Colon (tissue), 2 donors: ENCODE data around the gene IQGAP2.
A peak's percentile ranks its signal among the peaks of the same experiment; 100 is the strongest.
"Not testable (repeated sequence)": the region's sequence is repeated elsewhere in the genome, so short reads cannot be mapped to it uniquely, and the experiment has no call there.

ENCODE experiments used
- FAIRE-seq: peaks from 2 replicates; lab custom pipeline; 2012; peaks lifted over from hg19 to GRCh38; lab: Jason Lieb, UNC
- donor health status: control.
- donor health status: control.

The IQGAP2 gene

GRCh38 chr5:76500633-76501393 lies 97.7 kb downstream of the IQGAP2 start:
- no peak for FAIRE-seq

DNA sequence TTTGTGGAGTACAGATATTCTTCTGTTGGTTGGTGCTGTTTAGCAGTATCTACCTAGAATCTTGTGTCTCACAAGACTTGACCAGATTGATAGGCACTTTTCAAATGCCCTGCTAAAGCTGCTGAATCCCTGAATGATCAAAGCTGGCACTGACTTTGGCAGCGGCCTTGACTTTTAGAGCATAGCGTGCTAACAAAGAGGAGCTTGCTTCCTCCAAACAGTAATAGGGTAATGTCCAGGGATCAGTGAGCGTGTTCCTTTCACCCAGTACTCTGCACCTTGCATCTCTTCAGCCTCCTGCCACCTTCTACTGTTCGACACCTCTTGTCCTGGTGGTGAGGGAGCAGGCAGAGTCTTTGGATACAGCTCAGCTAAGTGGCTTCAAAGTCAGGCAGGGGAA lies 100.8 kb downstream of the IQGAP2 start:
- FAIRE-seq: no peak

GRCh38 chr5:76504901-76505564 lies 101.9 kb downstream of the IQGAP2 start:
- FAIRE-seq: no peak

DNA sequence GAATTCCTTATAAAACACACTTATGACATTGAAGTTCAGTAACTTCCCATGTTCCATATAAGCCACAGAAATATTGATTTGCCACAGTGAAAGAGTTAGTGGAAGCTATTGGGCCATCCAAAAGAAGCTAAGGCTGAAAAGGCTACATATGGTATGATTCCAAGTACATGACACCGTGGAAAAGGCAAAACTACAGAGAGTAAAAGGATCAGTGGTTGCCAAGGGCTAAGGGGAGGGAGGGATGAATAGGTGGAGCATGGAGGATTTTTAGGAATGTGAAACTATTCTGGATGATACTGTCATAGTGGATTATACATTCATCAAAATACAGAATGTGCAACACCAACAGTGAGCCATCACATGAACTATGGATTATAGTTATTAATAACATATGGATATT lies 110.4 kb downstream of the IQGAP2 start:
- no peak for FAIRE-seq

- FAIRE-seq: no peak
Measured at GRCh38 chr5:76514292-76514691, 111.2 kb downstream of the IQGAP2 start.

DNA sequence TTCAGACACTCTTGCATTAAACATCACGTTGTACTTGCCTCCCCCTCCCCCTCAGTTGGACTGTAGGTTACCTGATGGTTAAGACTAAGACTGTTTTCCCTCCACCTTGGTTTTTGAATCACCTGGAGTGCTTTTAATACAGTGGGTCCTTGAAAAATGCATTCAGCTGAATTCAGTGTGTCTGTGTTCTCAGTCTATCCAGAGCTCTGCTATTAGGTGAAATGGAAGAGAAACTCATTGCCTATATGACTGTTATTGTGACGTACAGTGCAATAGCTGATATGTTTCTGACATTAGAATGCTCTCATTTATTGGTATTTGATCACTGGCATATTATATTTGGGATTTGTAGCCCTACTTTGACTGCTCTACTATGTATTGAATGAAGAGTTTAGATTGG lies 111.6 kb downstream of the IQGAP2 start:
- FAIRE-seq: no peak

DNA sequence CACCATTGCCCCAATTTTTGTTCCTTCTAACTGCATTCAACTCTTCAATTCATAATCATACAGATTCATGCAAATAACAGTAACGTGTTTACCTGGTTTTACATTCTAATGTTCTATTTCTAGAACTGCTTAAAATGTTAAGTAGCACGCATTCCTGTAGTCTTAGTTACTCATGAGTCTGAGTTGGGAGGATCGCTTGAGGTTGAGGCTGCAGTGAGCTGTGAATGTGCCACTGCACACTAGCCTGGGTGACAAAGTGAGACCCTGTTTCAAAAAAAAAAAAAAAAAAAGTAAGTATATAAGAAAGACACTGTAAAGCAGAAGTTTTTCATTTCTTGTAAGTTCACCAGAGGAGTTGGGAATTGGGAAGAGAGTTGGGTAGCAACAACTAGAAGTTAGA lies 114.2 kb downstream of the IQGAP2 start:
- no peak for FAIRE-seq

- FAIRE-seq: not testable (repeated sequence)
Measured at GRCh38 chr5:76518246-76518645, 115.2 kb downstream of the IQGAP2 start.

- FAIRE-seq: no peak
Measured at GRCh38 chr5:76521240-76521758, 118.2 kb downstream of the IQGAP2 start.

DNA sequence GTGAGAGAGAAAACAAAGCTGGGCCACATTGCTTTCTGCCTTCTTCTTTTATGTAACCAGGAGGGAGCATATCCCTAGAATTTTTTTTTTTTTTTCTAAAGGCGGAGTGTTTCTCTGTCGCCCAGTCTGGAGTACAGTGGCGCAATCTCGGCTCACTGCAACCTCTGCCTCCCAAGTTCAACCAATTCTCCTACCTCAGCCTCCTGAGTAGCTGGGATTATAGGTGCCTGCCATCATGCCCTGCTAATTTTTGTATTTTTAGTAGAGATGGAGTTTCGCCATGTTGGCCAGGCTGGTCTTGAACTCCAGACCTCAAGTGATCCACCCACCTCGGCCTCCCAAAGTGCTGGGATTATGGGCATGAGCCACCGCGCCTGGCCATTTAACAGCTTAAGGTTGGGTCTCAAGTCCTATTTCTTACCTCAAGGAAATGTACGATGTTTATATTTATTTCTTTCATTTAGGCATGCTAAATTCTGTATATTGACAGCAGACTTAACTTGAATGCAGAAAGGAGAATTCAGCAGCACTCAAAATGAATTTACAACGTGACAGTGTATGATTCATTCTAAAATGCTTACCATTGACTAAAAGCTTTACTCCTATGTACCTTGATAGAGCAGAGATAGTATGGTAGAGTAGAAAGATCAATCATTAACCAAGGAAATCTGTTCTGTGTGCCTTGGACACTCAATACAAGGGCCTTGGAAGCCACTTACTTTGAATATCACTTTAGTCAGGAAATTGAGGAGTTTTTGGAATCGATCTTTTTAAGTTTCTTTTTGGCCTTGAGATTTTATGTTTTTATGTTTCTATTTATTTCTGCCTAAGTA lies 119.2 kb downstream of the IQGAP2 start:
- FAIRE-seq: peak; percentile 51

- no peak for FAIRE-seq
Measured at GRCh38 chr5:76524101-76524835, 121.2 kb downstream of the IQGAP2 start.

DNA sequence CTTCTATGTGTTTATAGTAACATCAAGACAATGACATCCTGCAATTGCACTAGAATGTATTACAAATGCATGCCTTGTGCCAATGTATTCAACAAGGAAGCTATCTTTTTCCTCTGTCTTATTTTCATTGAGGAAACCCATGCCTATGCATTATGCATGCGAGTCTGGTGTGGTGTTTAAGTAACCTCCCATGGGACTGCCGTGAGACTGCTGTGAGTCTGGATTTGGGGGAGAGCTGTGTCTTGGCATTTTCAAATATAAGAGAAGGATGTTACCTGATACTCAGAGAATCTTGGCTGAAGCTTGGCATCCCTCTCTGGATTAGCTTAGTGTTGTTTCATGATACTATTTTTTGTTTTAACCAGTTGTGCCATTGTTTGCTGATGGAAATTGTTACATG lies 121.8 kb downstream of the IQGAP2 start:
- FAIRE-seq: no peak

DNA sequence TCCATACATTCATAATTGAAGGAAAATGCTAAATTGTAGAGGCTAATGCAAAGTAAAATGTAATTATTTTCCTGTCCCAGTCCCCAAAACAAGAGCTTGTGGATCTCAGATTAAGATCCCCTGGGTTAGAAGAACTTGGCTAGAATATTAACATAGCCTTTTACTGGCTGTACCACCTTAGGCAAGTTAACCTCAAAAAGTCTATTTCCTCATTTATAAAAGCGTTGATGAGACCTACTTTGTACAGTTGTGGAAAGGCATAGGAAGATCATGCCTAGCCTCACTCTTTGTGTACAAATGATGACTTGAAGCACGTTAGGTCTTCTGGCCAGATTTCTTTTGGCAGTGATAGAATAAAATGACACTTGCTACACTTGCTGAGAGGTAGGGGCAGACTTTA lies 122.9 kb downstream of the IQGAP2 start:
- no peak for FAIRE-seq

- no peak for FAIRE-seq
Measured at GRCh38 chr5:76526950-76527583, 124.0 kb downstream of the IQGAP2 start.

DNA sequence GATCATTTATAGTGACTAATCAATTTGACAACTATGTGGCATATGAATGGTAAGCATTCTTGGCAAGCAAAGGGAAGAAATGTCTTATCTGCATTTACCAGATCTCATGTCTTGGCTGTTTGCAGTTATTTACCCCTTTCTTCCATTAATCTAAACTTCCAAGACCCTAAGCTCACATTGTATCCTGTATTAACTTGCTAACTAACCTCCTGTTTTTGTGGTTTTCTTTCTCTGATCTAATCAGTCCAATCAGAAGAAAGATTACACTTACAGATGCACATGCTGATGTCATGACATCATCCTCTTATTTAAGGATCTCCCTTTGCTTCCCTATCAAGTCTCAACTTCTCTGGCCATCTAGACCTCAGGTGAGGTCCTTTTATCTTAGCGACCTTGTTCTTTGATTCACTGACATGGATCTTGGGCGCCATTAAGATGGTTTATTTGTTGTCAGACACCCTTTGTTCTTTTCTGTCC lies 124.6 kb downstream of the IQGAP2 start:
- no peak for FAIRE-seq

DNA sequence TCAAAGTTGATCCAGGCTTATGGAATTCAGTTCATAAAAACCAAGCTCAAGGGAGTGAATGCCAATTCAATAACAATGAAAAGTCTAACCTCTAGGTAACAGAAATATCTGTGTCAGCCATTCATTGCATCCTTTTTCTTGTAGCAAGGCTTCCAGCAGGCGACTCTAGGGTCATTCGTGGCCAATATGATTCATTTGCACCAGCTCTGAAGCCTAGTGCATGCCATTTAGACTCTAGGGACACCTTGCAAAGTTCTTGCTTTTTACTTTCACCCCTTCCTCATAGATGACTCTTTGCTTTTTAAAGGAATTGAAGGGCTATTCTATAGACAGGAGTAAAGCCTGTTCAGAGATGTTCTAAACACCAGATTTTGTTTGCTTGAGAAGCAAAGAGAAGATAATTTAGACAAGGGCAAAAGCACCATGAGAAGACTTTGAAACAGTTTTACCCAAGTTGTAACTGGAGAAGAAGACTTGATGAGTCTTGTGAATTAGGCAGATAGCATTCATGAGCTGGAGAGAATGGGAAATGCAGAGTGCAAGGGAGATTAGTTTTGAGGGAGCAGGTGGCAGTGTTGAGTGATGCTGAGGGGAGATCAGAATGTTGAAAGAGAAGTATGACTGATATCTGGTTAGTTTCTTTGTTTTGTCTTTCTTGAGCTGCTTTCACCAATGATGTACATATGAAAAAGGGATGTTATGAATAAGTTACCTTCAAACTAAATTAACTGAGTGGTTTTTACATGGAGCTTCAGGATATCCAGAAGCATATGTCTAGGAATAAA lies 125.7 kb downstream of the IQGAP2 start:
- FAIRE-seq: no peak

DNA sequence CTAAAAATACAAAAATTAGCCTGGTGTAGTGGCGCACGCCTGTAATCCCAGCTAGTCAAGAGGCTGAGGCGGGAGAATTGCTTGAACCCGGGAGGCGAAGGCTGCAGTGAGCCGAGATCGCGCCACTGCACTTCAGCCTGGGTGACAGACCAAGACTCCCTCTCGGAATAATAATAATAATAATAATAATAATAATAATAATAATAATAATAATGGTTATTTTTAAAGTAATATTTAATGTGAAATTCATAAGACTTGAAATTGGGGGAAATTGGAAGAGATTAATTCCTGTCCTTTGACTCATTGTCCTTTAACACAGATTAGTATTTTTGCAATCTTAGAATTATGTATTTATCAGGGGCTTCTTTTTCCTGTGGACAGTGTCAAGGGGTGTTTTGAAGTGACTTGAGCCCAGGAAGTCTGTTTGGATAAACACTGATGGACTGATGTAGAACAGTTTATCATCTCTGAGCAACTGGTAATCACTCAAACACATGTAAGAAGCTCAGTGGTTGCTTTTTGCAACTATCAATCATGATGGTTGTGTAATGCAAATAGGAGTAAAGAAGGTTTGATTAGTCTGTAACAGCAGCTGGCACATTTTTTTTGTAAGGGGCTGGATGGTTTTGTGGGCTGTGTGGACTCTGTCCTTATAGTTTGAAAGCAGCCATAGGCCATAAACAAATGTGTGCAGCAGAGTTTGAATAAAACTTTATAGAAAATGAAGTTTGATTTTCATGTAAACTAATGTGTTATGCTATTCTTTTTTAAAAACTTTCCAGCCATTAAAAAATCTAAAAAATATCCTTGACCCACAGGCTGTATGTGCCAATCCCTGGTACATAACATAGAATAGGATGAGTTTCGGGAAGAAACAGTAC lies 126.6 kb downstream of the IQGAP2 start:
- no peak for FAIRE-seq

GRCh38 chr5:76532052-76532451 lies 129.0 kb downstream of the IQGAP2 start:
- FAIRE-seq: no peak

DNA sequence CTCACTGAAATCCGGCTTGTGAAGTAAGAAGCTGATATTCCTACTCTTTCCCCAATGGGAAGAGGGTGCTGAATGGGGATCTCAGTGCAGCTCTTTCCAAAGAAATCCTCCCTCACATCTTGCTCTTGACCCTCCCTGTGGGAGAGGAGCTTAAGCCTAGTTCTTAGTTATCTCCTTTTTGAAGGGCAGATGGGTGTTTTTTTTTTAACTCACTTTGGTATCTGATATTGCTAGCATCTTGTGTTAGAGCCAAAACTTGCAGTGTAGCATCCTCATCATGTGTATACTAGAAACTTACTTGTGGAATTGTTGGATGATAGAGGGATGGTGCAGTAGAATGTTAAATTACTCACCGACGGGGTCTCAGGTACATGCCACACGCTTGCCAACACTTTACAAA lies 129.9 kb downstream of the IQGAP2 start:
- no peak for FAIRE-seq

DNA sequence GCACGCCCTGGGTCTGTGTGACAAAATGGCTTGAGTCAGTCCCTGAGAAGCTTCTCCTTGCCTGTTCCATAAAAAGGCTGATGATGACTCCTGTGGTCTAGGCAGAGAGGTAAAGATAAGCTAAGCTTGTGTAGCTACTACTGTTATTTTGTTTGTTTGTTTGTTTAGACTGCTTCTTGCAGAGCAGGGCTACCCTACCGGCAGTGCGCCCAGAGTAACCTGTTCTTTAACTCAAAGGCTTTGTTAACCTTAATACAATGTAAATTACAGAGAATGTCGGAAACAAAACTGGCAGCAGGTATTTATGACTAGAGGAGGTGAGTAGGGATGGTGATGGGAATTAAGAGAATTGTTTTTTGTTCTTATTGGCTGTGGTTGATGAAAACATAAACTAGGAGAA lies 132.5 kb downstream of the IQGAP2 start:
- no peak for FAIRE-seq
